Progenitor cell of endocrine pancreas (in vitro differentiated cells): ENCODE results near the gene ARHGAP19. TPM values are rescaled to one million over a fixed set of nuclear protein-coding genes. Genes with fewer than 3 reads are reported as not detected.

Source experiments
- DNase-seq: peaks from one replicate; pipeline ENCODE4 v3.0.0; 2021; ENCODE audit warnings: low spot score; ENCODE audit not compliant: unreplicated experiment
- H3K27ac Mint-ChIP-seq: 2 replicates; pipeline ENCODE4 v1.8.0; 2021; ENCODE audit warnings: mild to moderate bottlenecking, moderate library complexity, mixed read lengths
- H3K27me3 Mint-ChIP-seq: 2 replicates; pipeline ENCODE4 v1.8.0; 2021; ENCODE audit warnings: mixed read lengths
- H3K36me3 Mint-ChIP-seq: 2 replicates; pipeline ENCODE4 v1.8.0; 2022; ENCODE audit warnings: mixed read lengths; ENCODE audit not compliant: insufficient read depth
- H3K4me1 Mint-ChIP-seq: 2 replicates; pipeline ENCODE4 v1.8.0; 2021; ENCODE audit warnings: low read depth, mixed read lengths
- H3K4me3 Mint-ChIP-seq: 2 replicates; pipeline ENCODE4 v1.8.0; 2021; ENCODE audit warnings: low read depth, mild to moderate bottlenecking, moderate library complexity, mixed read lengths
- H3K9me3 Mint-ChIP-seq: 2 replicates; pipeline ENCODE4 v1.8.0; 2021; ENCODE audit warnings: low read depth, mixed read lengths
- total RNA-seq: library from RNA; stranded (reverse); gene quantifications from 2 replicates; pipeline ENCODE4 v1.2.1, GENCODE V29; 2021
- TF ChIP-seq, protein P1 (sequence below): fragments of 200-600 bp; sonication (generic); IDR thresholded peaks from one replicate; pipeline ENCODE4 v1.5.0; 2021; ENCODE audit warnings: antibody characterized with exemption, mild to moderate bottlenecking; ENCODE audit not compliant: unreplicated experiment

ARHGAP19 gene
- total RNA-seq, 1 donor from 2014 or later, result 21.1 TPM

DNA sequence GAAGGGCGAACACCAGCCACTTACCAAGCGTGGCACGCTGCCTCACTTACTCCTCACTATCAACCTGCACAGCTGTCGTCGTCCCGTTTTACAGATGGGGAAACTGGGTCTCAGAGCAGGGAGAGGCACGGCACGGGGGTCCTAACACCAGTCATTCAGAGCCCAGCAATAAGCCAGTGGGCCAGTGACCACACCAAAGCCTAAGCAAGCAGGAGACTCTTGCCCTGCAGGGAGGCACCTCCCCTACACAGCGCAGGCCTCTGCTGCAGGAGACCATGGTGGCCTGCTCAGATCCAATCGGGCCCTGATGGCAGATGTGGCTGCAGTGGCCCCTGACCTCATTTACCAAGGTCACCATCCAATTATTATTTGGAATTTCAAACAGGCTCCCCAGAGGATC lies 111.5 kb downstream of the ARHGAP19 start:
- Mint-ChIP-seq H3K36me3 (peaks cover 2% of the 10 kb centered on the region), H3K9me3 (no peaks in the 10 kb centered on the region), H3K4me1 (peaks cover 16% of the 10 kb centered on the region), H3K27me3 (peaks cover 51% of the 10 kb centered on the region), H3K4me3 (no peak overlapping the region), H3K27ac (no peak overlapping the region)
- TF ChIP-seq, protein P1, sequence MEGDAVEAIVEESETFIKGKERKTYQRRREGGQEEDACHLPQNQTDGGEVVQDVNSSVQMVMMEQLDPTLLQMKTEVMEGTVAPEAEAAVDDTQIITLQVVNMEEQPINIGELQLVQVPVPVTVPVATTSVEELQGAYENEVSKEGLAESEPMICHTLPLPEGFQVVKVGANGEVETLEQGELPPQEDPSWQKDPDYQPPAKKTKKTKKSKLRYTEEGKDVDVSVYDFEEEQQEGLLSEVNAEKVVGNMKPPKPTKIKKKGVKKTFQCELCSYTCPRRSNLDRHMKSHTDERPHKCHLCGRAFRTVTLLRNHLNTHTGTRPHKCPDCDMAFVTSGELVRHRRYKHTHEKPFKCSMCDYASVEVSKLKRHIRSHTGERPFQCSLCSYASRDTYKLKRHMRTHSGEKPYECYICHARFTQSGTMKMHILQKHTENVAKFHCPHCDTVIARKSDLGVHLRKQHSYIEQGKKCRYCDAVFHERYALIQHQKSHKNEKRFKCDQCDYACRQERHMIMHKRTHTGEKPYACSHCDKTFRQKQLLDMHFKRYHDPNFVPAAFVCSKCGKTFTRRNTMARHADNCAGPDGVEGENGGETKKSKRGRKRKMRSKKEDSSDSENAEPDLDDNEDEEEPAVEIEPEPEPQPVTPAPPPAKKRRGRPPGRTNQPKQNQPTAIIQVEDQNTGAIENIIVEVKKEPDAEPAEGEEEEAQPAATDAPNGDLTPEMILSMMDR, result no peak
- DNase-seq, result no peak

DNA sequence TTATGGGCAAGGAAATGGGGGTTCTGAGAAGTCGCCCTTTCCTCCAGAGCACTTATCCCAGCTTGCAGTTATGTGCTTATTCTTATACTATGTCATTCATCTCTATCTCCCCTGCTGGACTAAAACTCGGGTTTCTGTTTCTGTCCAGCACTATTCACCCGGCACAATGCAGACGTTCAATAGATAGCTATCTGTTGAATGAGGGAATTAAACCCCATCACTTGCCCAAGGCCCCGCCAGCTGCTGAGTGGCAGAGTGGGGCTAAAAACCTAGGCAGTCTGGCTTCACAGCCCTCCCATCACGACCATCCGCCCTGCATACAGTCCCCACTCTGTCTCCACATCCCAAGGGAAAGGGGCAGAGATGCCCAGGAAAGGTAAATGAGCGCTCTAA lies 112.1 kb downstream of the ARHGAP19 start:
- Mint-ChIP-seq H3K4me1 (peaks cover 16% of the 10 kb centered on the region), H3K27me3 (peaks cover 48% of the 10 kb centered on the region), H3K27ac (no peak overlapping the region), H3K9me3 (no peaks in the 10 kb centered on the region), H3K36me3 (peaks cover 2% of the 10 kb centered on the region), H3K4me3 (no peak overlapping the region)
- TF ChIP-seq, protein P1, result no peak
- DNase-seq, result no peak

DNA sequence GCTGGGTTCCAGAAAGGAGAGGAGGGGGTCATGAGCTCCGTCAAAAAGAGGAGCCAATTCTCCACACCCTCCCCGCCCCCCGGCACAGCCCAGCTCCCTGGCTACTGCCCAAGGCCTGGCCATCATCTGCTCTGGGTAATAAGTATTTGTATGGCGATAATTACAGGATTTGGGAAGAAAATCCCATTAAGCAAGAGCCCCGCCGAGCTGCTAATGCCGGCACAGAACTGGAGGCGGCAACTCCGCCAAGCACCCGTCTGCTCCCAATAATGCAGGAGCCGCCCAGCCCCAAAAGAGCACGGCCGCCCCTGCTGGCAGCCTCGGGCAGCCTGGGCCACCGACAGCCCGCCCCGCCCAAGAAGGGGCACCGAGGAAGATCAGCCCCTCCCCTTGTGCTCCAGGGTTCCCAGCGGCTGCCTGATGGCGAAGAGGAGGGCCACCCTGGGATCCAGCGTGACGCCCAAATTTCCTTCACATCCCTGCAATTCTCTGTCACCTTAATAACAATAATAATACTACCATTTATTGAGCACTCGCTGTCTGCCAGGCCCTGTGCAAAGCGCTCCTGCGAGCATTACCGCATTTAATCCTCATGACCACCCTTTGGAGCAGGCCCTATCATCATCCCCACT lies 112.6 kb downstream of the ARHGAP19 start:
- no peaks in the 10 kb centered on the region for H3K9me3 Mint-ChIP-seq
- peaks cover 14% of the 10 kb centered on the region for H3K4me1 Mint-ChIP-seq
- TF ChIP-seq, protein P1, result peak; percentile 59
- no peak overlapping the region for H3K27ac Mint-ChIP-seq
- no peak overlapping the region for H3K4me3 Mint-ChIP-seq
- peaks cover 45% of the 10 kb centered on the region for H3K27me3 Mint-ChIP-seq
- peaks cover 2% of the 10 kb centered on the region for H3K36me3 Mint-ChIP-seq
- peak; percentile 40 for DNase-seq

DNA sequence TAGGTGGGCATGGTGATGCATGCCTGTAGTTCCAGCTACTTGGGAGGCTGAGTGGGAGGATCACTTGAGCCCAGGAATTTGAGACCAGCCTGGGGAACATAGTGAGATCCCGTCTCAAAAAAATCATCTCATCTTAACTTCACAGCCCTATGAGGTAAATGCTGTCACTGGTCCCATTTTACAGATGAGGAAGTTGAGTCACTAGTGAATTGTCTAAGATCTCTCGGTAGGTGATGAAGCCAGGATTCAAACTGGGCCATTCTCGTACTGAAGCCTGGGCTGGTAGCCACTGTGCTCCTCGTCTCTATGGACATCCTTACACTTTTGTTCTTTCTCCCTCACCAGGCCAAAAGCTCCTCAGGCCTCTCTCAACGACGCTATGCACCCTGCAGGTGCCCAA lies 113.1 kb downstream of the ARHGAP19 start:
- no peak for DNase-seq
- H3K27me3 Mint-ChIP-seq, result peaks cover 40% of the 10 kb centered on the region
- peaks cover 10% of the 10 kb centered on the region for H3K4me1 Mint-ChIP-seq
- H3K9me3 Mint-ChIP-seq, result no peaks in the 10 kb centered on the region
- H3K4me3 Mint-ChIP-seq, result no peak overlapping the region
- no peak overlapping the region for H3K27ac Mint-ChIP-seq
- H3K36me3 Mint-ChIP-seq, result peaks cover 2% of the 10 kb centered on the region
- TF ChIP-seq, protein P1, result no peak

DNA sequence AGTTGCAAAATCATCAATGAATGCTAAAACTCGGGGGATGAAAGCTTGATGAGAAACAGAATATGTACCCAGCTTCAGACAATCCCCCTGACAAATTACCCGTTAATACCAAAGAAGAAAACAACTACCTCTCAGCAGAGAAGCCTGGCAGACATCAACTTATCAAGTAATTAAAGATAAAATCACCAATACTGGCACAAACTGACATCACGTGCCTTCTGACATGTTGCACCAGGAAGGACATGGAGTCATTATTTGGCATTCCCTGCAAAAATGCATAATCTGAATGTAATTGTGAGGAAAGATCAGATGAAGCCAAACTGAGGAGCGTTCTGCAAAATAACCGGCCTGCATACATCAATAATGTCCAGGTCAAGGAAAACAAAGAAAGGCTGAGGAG lies 114.4 kb downstream of the ARHGAP19 start:
- no peaks in the 10 kb centered on the region for H3K9me3 Mint-ChIP-seq
- H3K27ac Mint-ChIP-seq, result no peak overlapping the region
- H3K36me3 Mint-ChIP-seq, result peaks cover 2% of the 10 kb centered on the region
- TF ChIP-seq, protein P1, result no peak
- no peak overlapping the region for H3K4me3 Mint-ChIP-seq
- H3K27me3 Mint-ChIP-seq, result peaks cover 27% of the 10 kb centered on the region
- peaks cover 5% of the 10 kb centered on the region for H3K4me1 Mint-ChIP-seq
- no peak for DNase-seq
